DOHH2 (cell line): ENCODE results near the gene NPL.

ENCODE experiments used
- H3F3A ChIP-seq: fragments of 200-600 bp; sonication (generic), shearing (Covaris generic); 2 replicates; pipeline ENCODE4 v1.6.0; 2016; ENCODE audit warnings: antibody characterized with exemption, mild to moderate bottlenecking; ENCODE audit not compliant: control insufficient read depth, insufficient read depth
- H3K27ac ChIP-seq: fragments of 200-600 bp; sonication (generic); 2 replicates; pipeline ENCODE4 v1.5.1; 2014; ENCODE audit warnings: low read depth, mild to moderate bottlenecking, low read length, moderate library complexity
- H3K27me3 ChIP-seq: fragments of 200-600 bp; sonication (generic); 2 replicates; pipeline ENCODE4 v1.6.1; 2014; ENCODE audit warnings: mild to moderate bottlenecking, low read length, mixed read lengths; ENCODE audit not compliant: control insufficient read depth
- H3K36me3 ChIP-seq: fragments of 200-600 bp; sonication (generic); 2 replicates; pipeline ENCODE4 v1.6.1; 2014; ENCODE audit warnings: mild to moderate bottlenecking, low read length, moderate library complexity, mixed read lengths; ENCODE audit not compliant: control insufficient read depth
- H3K4me1 ChIP-seq: fragments of 200-600 bp; sonication (generic); 2 replicates; pipeline ENCODE4 v1.6.1; 2014; ENCODE audit warnings: mild to moderate bottlenecking, low read length, mixed read lengths; ENCODE audit not compliant: control insufficient read depth
- H3K4me2 ChIP-seq: fragments of 200-600 bp; sonication (generic); 2 replicates; pipeline ENCODE4 v1.6.0; 2014; ENCODE audit warnings: mild to moderate bottlenecking, low read length, moderate library complexity
- H3K4me3 ChIP-seq: fragments of 200-600 bp; sonication (generic); 2 replicates; pipeline ENCODE4 v1.5.1; 2014; ENCODE audit warnings: mild to moderate bottlenecking, low read length, mixed read lengths
- H3K79me2 ChIP-seq: fragments of 200-600 bp; sonication (generic); 2 replicates; pipeline ENCODE4 v1.6.1; 2014; ENCODE audit warnings: mild to moderate bottlenecking, low read length, mixed read lengths; ENCODE audit not compliant: control insufficient read depth
- H3K9me2 ChIP-seq: fragments of 200-600 bp; sonication (generic); replicated peaks from 2 replicates; pipeline ENCODE4 v1.6.1; 2014; ENCODE audit warnings: mild to moderate bottlenecking, low read length, mixed read lengths; ENCODE audit not compliant: control insufficient read depth
- H3K9me3 ChIP-seq: fragments of 200-600 bp; sonication (generic); 2 replicates; pipeline ENCODE4 v1.6.1; 2014; ENCODE audit warnings: antibody characterized with exemption, low read length, mixed read lengths; ENCODE audit not compliant: control insufficient read depth, insufficient read depth
- H4K20me1 ChIP-seq: fragments of 200-600 bp; sonication (generic); 2 replicates; pipeline ENCODE4 v1.6.0; 2014; ENCODE audit warnings: low read depth, mild to moderate bottlenecking, antibody characterized with exemption, low read length, moderate library complexity; ENCODE audit not compliant: control insufficient read depth, insufficient read depth
- EZH2phosphoT487 ChIP-seq: fragments of 200-600 bp; sonication (generic); IDR thresholded peaks from 2 replicates; pipeline ENCODE4 v1.6.1; 2017; ENCODE audit warnings: borderline replicate concordance, mild to moderate bottlenecking, antibody characterized with exemption, low read length, moderate library complexity, mixed read lengths
- TF ChIP-seq, protein P1 (sequence below): fragments of 200-600 bp; sonication (generic); IDR thresholded peaks from one replicate; pipeline ENCODE4 v1.5.1; 2014; ENCODE audit warnings: antibody characterized with exemption, mild to moderate bottlenecking, low read depth, low read length; ENCODE audit not compliant: poor library complexity, severe bottlenecking

NPL gene

DNA sequence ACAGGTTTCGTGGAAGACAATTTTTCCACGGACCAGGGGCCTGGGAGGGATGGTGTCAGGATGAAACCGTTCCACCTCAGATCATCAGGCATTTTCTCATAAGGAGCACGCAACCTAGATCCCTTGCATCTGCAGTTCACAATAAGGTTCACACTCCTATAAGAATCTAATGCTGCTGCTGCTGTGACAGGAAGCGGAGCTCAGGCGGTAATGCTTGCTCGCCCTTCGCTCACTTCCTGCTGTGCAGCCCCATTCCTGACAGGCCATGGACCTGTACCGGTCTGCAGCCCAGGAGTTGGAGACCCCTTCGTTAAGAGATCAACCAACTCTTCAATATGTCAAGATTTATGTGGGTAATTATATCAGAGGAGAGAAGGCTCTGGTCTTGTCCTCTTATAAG lies 46.2 kb downstream of the NPL start:
- Histone ChIP-seq H3F3A (no peaks in the 10 kb centered on the region), H3K36me3 (peaks cover 13% of the 10 kb centered on the region), H3K27me3 (no peaks in the 10 kb centered on the region), H3K4me2 (no peak overlapping the region), H3K9me3 (no peaks in the 10 kb centered on the region), H3K9me2 (no peaks in the 10 kb centered on the region), H3K27ac (no peak overlapping the region), H3K79me2 (peaks cover 17% of the 10 kb centered on the region), H3K4me1 (peaks cover 6% of the 10 kb centered on the region), H3K4me3 (no peak overlapping the region), H4K20me1 (peaks cover 10% of the 10 kb centered on the region)
- TF ChIP-seq, protein P1, sequence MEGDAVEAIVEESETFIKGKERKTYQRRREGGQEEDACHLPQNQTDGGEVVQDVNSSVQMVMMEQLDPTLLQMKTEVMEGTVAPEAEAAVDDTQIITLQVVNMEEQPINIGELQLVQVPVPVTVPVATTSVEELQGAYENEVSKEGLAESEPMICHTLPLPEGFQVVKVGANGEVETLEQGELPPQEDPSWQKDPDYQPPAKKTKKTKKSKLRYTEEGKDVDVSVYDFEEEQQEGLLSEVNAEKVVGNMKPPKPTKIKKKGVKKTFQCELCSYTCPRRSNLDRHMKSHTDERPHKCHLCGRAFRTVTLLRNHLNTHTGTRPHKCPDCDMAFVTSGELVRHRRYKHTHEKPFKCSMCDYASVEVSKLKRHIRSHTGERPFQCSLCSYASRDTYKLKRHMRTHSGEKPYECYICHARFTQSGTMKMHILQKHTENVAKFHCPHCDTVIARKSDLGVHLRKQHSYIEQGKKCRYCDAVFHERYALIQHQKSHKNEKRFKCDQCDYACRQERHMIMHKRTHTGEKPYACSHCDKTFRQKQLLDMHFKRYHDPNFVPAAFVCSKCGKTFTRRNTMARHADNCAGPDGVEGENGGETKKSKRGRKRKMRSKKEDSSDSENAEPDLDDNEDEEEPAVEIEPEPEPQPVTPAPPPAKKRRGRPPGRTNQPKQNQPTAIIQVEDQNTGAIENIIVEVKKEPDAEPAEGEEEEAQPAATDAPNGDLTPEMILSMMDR: no peak
- no peak for TF ChIP-seq EZH2phosphoT487

DNA sequence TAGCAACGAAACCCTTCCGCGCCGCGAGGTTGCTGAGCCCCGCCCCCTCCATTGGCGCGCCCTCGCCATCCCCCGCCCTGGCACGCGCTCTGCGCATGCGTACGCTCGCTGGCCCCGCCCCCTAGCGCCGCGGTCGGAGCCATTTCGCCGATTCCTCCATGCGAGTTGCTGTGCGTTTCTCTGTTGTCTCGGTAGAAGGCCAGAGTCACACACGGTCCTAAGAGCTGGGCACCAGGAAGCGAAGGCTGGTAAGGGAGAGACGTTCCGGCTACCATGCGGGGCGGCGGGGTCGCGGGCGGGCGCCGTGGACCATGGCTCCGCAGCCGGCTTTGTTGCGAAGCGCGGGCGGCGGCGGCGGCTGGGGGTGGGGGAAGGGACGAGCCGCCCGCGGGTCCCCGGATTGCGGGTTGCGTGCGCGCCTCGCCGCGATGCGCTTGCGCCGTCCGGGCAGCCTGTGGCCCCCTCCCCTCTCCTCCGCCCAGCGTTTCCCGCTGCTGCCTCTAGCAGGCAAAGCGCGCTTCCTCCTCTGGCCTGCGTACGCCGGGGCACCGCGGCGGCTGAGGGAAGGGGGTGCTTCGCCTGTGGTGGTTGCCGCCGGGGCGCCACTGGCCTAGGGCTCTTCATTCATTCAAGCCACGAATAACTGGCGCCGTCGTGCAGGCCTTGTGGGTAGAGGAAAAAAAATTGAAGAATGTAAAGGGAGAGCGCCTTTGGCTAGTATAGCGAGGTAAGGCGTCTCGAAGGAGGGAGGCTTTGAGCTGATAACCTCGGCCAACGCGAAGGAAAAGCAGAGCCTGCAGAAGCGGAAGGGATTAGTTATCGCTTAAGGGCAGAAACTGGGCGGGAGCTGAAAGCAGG lies 49.9 kb downstream of the NPL start, which contains the start of gene DHX9:
Gene DHX9 (plus strand): TSS at position 139 of the 858 bp plus-strand sequence. CDS start 3,220 bp downstream, outside the sequence.
- Histone ChIP-seq H3K79me2 (peaks cover 53% of the 10 kb centered on the region), H3K27me3 (no peaks in the 10 kb centered on the region), H4K20me1 (peaks cover 39% of the 10 kb centered on the region), H3K27ac (peak within 1 kb of the TSS; percentile 86), H3K9me2 (no peaks in the 10 kb centered on the region), H3K4me3 (peak within 1 kb of the TSS; percentile 82), H3K36me3 (peaks cover 49% of the 10 kb centered on the region), H3K9me3 (no peaks in the 10 kb centered on the region), H3K4me1 (peaks cover 27% of the 10 kb centered on the region), H3K4me2 (peak within 1 kb of the TSS; percentile 89), H3F3A (0 out of 2 replicates have a peak, but pooled peaks cover 4% of the 10 kb centered on the region)
- TF ChIP-seq, protein P1: peak; percentile 32
- no peak for TF ChIP-seq EZH2phosphoT487

DNA sequence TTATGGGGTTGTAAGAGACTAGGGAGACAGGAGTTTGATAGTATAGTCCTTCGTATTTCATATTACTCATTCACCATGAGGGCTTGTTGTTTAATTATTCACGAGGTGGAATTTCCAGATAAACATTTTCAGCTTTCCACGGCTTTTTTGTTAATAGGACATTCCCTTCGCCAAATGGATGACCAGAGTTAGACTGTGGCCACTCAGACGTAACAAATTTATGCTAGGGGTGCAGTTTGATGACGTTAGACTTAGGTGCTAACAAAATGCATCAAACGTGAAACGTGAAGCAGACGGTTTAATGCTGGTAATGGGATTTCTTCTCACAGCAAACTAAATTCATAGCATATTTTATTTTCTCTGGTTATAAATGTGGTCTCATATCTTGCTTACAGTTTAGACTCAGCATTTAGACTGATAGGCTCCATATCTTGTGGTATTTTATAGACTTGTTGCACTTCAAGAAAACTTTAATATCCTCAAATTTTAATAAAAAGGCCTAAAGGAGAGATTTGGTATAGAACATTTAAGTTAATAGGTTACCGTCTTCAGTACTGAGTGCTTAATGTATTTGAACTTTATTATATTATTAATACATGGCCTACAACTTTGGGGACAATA lies 51.9 kb downstream of the NPL start:
- Histone ChIP-seq H3K4me2 (peak overlapping the region; percentile 89), H3K27me3 (no peaks in the 10 kb centered on the region), H3K9me3 (no peaks in the 10 kb centered on the region), H3F3A (0 out of 2 replicates have a peak, but pooled peaks cover 4% of the 10 kb centered on the region), H4K20me1 (peaks cover 48% of the 10 kb centered on the region), H3K9me2 (no peaks in the 10 kb centered on the region), H3K36me3 (peaks cover 70% of the 10 kb centered on the region), H3K27ac (no peak overlapping the region), H3K4me3 (peak overlapping the region; percentile 82), H3K4me1 (peaks cover 27% of the 10 kb centered on the region), H3K79me2 (peaks cover 74% of the 10 kb centered on the region)
- TF ChIP-seq, protein P1: no peak
- TF ChIP-seq EZH2phosphoT487: no peak
